ENCODE measurements around the gene RPN2. TPM values are rescaled to one million over a fixed set of nuclear protein-coding genes. Genes with fewer than 3 reads are reported as not detected.

The RPN2 gene
- total RNA-seq, 2 donors from 2014 or later = 154 to 269 TPM

DNA sequence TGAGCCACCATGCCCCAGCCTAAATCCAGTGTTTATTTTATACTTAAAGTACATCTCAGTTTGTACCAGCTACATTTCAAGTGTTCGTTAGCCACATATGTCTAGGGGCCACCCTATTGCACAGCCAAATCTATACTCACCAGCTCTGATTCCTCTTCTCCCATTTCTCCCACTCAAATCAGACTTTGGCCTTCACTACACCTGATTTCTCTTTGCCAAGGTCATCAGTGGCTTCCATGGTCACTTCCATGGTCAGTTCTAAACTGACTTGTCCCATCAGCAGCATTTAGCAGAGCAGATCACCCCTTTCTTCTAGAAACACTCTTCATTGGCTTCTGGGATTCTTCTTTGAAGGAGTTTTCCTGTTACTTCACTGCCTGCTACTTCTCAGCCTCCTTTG lies 68.4 kb downstream of the RPN2 start:
- Histone ChIP-seq H3K27me3 (no peaks in the 10 kb centered on the region), H3K4me3 (no peak overlapping the region), H3K36me3 (no peaks in the 10 kb centered on the region), H3K9ac (ENCODE audit: low read depth in 2 of 2, low read length in 2 of 2) (no peak overlapping the region), H3K9me3 (no peaks in the 10 kb centered on the region), H3K27ac (no peak overlapping the region), H3K4me1 (no peaks in the 10 kb centered on the region)
- no peak for DNase-seq
- TF ChIP-seq, protein P1, sequence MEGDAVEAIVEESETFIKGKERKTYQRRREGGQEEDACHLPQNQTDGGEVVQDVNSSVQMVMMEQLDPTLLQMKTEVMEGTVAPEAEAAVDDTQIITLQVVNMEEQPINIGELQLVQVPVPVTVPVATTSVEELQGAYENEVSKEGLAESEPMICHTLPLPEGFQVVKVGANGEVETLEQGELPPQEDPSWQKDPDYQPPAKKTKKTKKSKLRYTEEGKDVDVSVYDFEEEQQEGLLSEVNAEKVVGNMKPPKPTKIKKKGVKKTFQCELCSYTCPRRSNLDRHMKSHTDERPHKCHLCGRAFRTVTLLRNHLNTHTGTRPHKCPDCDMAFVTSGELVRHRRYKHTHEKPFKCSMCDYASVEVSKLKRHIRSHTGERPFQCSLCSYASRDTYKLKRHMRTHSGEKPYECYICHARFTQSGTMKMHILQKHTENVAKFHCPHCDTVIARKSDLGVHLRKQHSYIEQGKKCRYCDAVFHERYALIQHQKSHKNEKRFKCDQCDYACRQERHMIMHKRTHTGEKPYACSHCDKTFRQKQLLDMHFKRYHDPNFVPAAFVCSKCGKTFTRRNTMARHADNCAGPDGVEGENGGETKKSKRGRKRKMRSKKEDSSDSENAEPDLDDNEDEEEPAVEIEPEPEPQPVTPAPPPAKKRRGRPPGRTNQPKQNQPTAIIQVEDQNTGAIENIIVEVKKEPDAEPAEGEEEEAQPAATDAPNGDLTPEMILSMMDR (IDR thresholded peaks at IDR 0.05) = no peak
- intact Hi-C loops (cut with DNase I) = no loop called here

DNA sequence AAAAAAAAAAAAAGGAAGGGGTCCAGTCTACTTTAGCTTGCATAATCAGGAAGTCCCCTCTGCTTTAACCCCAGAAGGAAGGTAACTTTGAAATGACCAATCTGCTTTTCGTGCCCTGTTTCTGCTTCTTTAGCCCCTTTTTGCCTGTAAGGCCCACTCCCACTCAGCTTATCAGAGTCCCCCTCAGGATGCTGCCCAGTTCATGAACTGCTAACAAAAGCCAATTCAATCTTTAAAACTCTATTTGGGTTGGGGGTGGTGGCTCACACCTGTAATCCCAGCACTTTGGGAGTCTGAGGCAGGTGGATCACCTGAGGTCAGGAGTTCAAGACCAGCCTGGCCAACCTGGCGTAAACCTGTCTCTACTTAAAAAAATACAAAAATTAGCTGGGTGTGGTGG lies 70.2 kb downstream of the RPN2 start:
- no peak for DNase-seq
- H3K27ac ChIP-seq = no peak overlapping the region
- intact Hi-C loops (cut with DNase I) = no loop called here
- no peak overlapping the region for H3K4me3 ChIP-seq
- TF ChIP-seq, protein P1 (IDR thresholded peaks at IDR 0.05) = no peak
- H3K27me3 ChIP-seq = no peaks in the 10 kb centered on the region
- no peak overlapping the region for H3K9ac ChIP-seq (ENCODE audit: low read depth in 2 of 2, low read length in 2 of 2)
- no peaks in the 10 kb centered on the region for H3K9me3 ChIP-seq
- no peaks in the 10 kb centered on the region for H3K36me3 ChIP-seq
- no peaks in the 10 kb centered on the region for H3K4me1 ChIP-seq

DNA sequence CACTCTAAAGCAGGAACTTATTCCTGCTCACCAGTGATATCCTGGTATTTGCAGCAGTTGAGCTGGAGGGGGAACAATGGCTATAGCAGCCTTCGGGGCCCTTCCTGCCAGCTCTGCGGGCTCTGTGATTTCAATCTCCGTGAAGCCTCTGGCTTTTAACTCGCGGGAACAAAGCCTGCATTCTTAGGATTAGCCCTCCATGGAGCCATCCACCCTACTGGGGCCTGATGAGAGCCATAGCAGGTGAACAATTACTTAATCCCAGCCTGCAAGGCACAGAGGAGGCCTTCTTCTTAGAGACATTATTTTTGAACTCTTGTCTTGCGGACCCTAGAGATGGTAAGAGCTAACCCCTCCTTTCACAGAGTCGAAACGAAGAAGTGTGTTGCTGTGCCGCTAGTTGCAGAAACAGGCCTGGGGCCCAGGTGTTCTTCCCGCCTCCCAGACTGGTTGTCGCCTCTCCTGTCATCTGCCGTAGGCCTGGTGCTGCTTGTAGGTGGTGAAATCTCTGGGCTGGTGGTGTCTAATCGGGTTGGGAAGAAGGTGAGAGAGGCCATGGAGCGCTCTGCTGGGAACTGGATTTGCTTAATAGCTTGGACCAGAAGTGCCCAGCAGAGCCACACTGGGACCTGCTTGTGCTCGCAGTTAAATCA lies 72.8 kb downstream of the RPN2 start:
- Histone ChIP-seq H3K9ac (ENCODE audit: low read depth in 2 of 2, low read length in 2 of 2) (no peak overlapping the region), H3K4me3 (no peak overlapping the region), H3K27me3 (no peaks in the 10 kb centered on the region), H3K27ac (no peak overlapping the region), H3K9me3 (no peaks in the 10 kb centered on the region), H3K4me1 (no peaks in the 10 kb centered on the region), H3K36me3 (no peaks in the 10 kb centered on the region)
- DNase-seq = no peak
- TF ChIP-seq, protein P1 (IDR thresholded peaks at IDR 0.05) = no peak
- intact Hi-C loops (cut with DNase I) = no loop called here

DNA sequence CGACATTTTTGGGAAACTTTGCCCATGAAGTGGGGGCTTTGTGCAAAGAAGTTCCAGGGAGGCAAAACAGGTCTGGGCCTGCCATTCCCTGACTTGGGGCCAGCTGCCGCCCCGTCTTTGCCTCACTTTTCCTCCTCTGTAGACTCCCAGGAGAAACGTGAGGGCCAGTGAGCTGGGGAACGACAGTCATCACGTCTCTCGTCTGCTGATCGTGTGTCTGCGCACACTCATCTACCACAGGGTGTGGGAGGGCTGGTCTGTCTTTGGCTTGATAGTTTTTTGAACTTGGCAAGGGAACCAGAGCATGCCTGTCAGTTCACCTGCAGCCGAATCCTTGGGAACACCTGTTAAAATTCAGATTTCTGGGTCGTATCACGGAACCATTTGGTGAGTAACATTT lies 74.0 kb downstream of the RPN2 start:
- intact Hi-C loops (cut with DNase I) = no loop called here
- TF ChIP-seq, protein P1 (IDR thresholded peaks at IDR 0.05) = no peak
- no peaks in the 10 kb centered on the region for H3K36me3 ChIP-seq
- no peaks in the 10 kb centered on the region for H3K4me1 ChIP-seq
- no peak overlapping the region for H3K27ac ChIP-seq
- H3K4me3 ChIP-seq = no peak overlapping the region
- no peak for DNase-seq
- no peak overlapping the region for H3K9ac ChIP-seq (ENCODE audit: low read depth in 2 of 2, low read length in 2 of 2)
- no peaks in the 10 kb centered on the region for H3K27me3 ChIP-seq
- H3K9me3 ChIP-seq = no peaks in the 10 kb centered on the region

DNA sequence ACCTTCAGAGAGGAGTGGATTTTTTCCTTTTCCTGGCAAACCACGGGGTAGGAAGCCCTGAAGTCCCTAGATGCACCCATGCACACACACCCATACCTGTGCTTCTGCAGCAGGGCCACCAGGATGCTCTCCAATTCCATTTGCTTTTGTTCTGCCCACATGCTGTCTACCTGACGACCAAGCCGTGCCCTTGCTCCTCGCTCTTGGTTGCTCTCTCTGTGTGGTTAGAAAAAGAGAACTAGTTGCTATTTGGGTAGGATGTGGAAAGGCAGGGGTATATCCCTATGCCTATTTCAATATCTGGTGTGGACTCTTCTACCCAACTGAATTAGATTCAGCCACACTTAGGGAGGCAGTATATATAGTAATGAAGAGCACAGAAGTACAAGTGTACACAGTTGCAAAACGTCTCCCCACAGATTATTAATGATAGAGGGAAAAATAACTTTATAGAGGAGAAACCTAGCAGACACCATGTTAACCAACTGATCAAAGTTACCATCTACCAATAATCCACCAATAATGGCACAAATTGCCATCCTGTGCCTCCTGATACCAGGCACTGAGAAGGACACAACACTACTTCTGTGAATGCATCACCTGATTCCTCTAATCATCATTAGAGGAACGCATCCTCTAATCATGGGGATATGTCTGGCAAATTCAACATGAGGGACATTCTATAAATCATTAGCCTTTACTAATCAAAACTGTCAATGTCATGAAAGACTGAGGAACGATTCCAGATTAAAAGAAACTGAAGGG lies 75.2 kb downstream of the RPN2 start:
- Histone ChIP-seq H3K27me3 (no peaks in the 10 kb centered on the region), H3K9me3 (no peaks in the 10 kb centered on the region), H3K27ac (no peak overlapping the region), H3K4me1 (no peaks in the 10 kb centered on the region), H3K36me3 (no peaks in the 10 kb centered on the region), H3K4me3 (no peak overlapping the region), H3K9ac (ENCODE audit: low read depth in 2 of 2, low read length in 2 of 2) (no peak overlapping the region)
- TF ChIP-seq, protein P1 (IDR thresholded peaks at IDR 0.05) = no peak
- DNase-seq = no peak
- intact Hi-C loops (cut with DNase I) = no loop called here
